VCaP (cell line): ENCODE data around the gene SERTM2.
"Not testable (repeated sequence)": the region's sequence is repeated elsewhere in the genome, so short reads cannot be mapped to it uniquely, and the experiment has no call there.

Experiments used
- H3K27ac ChIP-seq: fragments of 450-650 bp; 2 replicates; pipeline ENCODE4 v1.5.1; 2017
- TF ChIP-seq, protein P1 (sequence below): fragments of 450-650 bp; conservative IDR thresholded peaks from 2 replicates; pipeline ENCODE4 v1.5.1; 2017; ENCODE audit warnings: mild to moderate bottlenecking, moderate library complexity

SERTM2 gene

DNA sequence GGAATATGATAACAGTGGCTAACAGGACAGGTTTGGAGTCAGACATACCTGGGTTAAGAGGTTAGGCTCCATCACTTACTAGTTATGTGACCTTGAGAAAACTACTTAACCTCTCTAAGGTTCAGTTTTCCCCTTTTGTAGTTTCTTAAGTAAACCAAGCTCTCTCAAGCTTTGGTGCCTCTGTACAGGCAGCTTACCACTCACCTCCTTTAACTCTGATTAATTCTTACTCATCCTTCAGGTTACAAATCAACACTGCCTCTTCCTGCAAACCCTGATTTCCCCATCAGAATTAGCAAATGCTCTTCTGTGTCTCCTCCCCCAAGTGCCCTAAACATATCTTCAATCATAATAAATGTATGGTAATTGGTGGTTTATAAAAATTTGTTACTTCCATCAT is 3.5 kb upstream of the SERTM2 start:
- TF ChIP-seq, protein P1, sequence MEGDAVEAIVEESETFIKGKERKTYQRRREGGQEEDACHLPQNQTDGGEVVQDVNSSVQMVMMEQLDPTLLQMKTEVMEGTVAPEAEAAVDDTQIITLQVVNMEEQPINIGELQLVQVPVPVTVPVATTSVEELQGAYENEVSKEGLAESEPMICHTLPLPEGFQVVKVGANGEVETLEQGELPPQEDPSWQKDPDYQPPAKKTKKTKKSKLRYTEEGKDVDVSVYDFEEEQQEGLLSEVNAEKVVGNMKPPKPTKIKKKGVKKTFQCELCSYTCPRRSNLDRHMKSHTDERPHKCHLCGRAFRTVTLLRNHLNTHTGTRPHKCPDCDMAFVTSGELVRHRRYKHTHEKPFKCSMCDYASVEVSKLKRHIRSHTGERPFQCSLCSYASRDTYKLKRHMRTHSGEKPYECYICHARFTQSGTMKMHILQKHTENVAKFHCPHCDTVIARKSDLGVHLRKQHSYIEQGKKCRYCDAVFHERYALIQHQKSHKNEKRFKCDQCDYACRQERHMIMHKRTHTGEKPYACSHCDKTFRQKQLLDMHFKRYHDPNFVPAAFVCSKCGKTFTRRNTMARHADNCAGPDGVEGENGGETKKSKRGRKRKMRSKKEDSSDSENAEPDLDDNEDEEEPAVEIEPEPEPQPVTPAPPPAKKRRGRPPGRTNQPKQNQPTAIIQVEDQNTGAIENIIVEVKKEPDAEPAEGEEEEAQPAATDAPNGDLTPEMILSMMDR: no peak
- H3K27ac ChIP-seq: no peak overlapping the region

DNA sequence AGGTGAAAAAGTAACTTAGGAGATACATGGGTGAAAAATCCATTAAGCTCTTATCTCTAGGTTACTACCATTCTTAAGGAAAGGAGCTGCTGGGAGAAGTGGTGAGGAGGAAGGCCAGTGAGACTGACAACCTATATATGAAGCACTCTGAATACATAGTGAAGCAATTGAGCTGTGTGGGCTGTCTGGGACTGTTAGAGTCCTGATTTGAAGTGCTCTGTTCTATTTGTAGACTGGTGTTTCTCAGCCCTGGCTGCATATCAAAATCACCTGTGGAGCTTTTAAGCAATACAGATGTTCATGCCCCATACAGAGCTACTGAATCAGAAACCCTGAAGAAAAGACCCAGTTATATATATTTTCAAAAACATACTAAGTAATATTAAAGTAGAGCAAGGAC is 3.9 kb downstream of the SERTM2 start:
- TF ChIP-seq, protein P1: no peak
- H3K27ac ChIP-seq: no peak overlapping the region

DNA sequence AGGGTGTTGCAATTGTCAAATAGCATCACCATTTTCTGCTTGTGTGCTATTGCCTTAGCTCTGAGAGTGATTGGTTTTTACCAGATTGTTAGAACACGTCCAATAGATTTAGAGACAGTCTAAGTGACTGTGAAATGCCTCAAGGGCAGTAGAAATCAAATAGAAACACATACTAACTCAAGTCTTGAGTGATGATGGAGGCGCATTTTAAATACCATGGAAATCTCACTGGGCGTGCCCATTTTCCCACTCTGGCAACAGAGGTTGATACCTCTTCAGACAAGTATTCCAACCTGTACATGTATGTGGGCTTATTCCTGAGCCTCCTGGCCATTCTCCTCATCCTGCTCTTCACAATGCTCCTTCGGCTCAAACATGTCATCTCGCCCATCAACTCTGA is 7.2 kb downstream of the SERTM2 start:
- no peak overlapping the region for H3K27ac ChIP-seq
- TF ChIP-seq, protein P1: no peak

DNA sequence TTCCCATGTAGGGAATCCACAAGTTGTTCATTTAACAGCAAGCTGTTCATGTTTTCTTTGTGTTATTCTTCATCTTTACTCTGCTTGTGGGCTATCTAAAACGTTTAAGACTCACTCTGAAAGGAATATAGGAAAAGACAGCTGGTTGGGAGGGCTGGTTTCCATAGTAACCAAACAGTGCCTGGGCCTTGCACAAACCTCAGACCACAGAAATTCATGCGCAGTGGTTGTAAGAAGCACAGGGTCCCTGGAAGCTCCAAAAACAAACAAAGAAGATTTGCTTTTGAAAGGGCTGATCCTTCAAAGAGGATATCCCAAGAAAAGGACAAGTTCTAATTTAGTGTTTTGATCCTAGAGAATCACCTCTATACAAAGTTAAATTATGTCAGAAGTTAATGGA is 7.8 kb downstream of the SERTM2 start:
- no peak overlapping the region for H3K27ac ChIP-seq
- TF ChIP-seq, protein P1: no peak

- TF ChIP-seq, protein P1: no peak
- no peak overlapping the region for H3K27ac ChIP-seq
These were observed 9.1 kb downstream of the SERTM2 start for GRCh38 chrX:111520506-111520905.

- TF ChIP-seq, protein P1: no peak
- H3K27ac ChIP-seq: no peak overlapping the region
These were observed 9.7 kb downstream of the SERTM2 start for GRCh38 chrX:111521169-111521568.

DNA sequence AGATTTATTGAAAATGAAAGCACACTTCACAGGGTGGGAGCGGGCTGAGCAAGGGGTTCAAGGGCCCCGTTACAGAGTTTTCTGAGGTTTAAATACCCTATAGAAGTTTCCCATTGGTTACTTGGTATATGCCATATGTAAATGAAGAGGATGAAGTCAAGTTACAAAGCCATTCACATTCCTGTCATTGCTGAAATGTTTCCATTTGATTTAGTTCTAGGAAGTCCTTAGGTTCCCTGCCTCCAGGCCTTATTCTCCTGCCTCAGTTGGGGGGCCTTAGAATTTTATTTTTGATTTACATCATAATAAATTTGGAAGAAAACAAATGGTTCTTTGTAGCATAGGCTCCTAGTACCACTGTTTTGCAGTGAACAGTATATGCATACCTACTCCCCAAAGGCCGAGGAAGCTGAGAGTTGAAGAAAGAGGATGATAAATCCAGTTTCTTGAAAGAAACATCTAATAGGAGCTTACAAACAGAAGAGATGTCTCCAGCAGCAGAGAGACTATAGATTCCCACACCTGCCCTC is 31.8 kb downstream of the SERTM2 start:
- TF ChIP-seq, protein P1: no peak
- no peak overlapping the region for H3K27ac ChIP-seq

- H3K27ac ChIP-seq: not testable (repeated sequence)
These were observed 37.8 kb downstream of the SERTM2 start for GRCh38 chrX:111549235-111549634.
